Left colon (tissue), 2 donors: ENCODE measurements around the gene DYNLL2. TPM values are rescaled to one million over a fixed set of nuclear protein-coding genes. Genes with fewer than 3 reads are reported as not detected.
A peak's percentile ranks its signal among the peaks of the same experiment; 100 is the strongest.
"Not testable (repeated sequence)": the region's sequence is repeated elsewhere in the genome, so short reads cannot be mapped to it uniquely, and the experiment has no call there.

Experiments
- ATAC-seq: fragments of 200-7000 bp; cut with Tn5 transposase; one replicate; pipeline ENCODE4 v1.9.1; 2020; ENCODE audit warnings: mild to moderate bottlenecking, moderate library complexity
- DNase-seq, 2 donors: peaks; one replicate each; pipeline ENCODE4 v3.0.0-alpha.2; 2020
- intact Hi-C, 2 donors: fragments of 100-400 bp; cut with DNase I in 1 of 2; cut with micrococcal nuclease in 1 of 2; formaldehyde crosslinking; loops; one replicate each; pipeline versions ENCODE4 v1.11.2 to v1.14.0; 2022; cut with DNase I, micrococcal nuclease
- long read RNA-seq: library from polyadenylated mRNA; unstranded; transcript quantifications from one replicate; pipeline ENCODE4 v2.0.0, GENCODE V29; 2021
- total RNA-seq, 2 donors: library from RNA; stranded (reverse); fragmentation: NEBNext Ultra II Directional; extraction: Animal tissue kit (Norgen Biotek cat#: 25700); gene quantifications; one replicate each; pipeline ENCODE4 v1.2.1, GENCODE V29; 2021
- donor health status: DM: no; HTN: no; CAD: no.
- donor health status: DM: yes; HTN: yes; CAD: no.

DYNLL2 gene
- 10 to 100 TPM; 35.0 to 35.9 TPM for total RNA-seq
- long read RNA-seq, full-length matches to known transcripts = 3 of 7 reads
- long read RNA-seq, partial matches to known transcripts = 0 of 7 reads
- long read RNA-seq, other reads (novel, unspliced or antisense) = 4 of 7 reads

DNA sequence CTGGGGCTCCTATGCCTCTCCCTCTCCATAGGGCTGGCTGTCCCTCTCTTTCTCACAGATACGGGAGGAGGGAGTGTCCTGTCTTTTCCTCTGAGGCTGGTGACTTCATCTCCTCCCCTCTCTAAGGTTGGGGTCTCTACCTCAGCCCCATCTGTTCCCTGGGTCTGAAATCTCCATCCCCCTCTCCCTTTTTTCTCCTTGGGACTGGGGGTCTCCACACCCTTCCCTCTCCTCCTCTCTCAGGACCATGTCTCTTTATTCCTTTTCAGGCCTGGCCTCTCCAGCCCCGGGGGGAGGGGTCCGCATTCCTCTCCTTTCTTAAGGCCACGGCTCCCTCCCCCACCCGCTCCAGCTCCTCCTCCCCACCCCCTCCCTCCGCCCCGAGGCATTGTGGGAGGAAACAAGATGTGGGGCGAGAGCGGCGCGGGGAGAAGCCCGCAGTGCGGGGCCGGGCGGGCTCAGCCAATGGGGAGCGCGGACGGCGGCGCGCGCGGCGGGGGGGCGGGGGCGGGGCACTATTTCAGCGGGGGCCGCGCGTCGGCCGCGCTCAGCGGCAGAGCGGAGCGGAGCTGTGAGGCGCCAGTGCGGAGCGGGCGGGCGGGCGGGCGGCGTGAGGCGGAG, at the start of gene DYNLL2:
DYNLL2 (plus strand) TSS at position 550 of the 621 bp plus-strand sequence. CDS start 3,672 bp downstream, outside the sequence.
- DNase-seq (peak; percentile 94), ATAC-seq (peak; percentile 83)
- intact Hi-C loops = no loop called here

DNA sequence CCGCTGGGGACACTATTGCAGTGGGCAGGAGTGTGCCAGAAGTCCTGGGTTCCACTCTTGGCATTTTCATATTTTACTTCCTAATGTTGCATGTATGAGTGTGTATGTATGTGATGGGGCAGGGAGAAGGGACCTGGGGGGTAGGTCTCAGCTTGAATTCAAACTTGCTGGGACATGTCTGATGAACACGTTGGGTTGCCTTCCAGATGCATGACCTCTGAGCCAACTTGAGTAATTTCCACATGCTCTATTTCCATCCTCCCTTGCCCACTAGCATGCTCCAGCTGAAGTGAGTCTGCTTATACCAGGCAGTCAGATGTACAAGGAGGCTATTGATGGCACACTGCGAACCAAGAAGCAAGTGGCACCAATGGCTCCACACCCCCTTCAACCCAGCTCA, 43.2 kb upstream of the DYNLL2 start:
- no peak for ATAC-seq
- intact Hi-C loops = no loop called here
- no peak for DNase-seq

DNA sequence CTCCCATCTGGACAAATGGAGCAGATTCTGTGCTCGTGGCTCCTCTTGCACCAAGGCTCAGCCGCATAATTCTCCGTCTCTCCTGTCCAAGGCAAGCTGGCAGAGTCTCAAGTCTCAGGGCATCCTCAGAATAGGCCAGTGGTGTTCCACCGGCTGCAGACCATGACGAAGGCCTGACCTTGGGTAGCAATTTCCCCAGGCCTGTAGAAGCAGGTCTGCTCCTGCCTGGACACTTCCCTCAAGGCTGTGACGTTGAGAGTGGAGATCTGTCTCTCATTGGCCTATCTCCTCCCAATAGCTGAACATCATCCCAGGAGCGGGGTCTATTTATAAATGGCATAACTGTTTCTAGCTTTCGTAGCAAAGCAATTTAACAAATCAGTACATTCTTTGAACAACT, 42.8 kb upstream of the DYNLL2 start:
- intact Hi-C loops = no loop called here
- ATAC-seq (no peak), DNase-seq (no peak)

DNA sequence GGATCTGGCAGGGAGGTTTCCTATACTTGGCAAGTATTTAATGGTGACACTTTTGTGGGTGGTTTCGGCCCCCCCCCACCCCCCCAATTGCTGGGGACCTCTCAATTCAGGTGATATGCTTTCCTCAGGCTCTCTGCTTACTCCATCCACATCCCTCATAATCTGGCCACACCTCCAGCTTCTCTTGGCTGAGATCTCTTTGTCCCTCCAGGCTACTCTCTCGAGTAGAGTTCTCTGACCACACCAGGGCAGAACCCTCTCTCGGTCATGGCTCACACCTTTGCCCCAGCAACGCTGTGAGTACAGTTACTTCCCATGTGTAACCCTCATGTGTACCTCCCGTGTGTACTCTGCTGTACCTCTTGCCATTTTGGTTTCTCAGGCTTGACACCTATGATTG, 42.1 kb upstream of the DYNLL2 start:
- no peak for DNase-seq
- ATAC-seq = no peak
- intact Hi-C loops = no loop called here

DNA sequence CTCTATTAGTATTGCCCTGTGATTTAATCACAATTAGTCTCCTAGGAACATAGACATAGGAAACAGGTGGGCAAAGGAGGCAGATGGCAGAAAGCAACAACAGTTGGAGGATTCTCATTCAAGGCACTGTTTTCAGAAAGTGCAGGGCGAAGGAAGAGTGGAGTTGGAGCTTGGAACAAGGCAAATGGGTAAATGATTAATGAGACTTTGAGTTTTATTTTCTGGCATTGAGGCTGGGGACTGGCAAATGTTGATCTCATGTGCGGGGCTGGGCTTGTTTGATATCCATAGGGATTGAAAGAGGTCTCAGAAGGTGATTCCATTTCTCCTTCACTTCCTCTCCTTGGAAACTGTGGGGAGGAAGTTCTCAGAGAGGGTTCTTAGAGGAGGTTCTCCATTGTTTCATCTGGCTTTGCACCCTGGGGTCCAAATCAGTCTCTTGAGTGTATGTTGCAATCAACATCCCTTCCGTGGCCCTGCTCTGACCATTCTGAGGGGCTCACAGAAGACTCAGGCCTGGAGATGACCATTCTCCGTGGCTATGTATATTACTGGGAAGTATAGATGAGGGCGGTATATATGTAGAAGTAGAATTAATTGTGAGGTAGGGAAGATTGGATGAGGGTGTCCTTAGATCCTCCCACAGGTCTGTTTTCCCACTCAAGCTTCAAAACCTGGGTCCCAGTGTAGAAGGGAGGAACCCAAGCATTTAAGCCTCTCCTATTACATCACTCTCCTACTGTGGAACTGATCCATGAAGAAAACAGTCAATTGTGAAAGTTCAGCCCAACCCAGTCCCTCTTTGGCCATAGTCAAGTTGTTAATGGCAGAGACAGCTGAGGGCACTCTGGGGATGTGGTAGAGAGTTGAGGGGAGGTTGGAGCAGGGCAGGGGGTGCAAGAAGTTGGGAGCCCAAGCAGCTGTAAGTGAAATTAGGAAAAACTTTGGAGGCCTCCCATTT, 39.7 kb upstream of the DYNLL2 start:
- intact Hi-C loops = no loop called here
- DNase-seq = no peak
- no peak for ATAC-seq

DNA sequence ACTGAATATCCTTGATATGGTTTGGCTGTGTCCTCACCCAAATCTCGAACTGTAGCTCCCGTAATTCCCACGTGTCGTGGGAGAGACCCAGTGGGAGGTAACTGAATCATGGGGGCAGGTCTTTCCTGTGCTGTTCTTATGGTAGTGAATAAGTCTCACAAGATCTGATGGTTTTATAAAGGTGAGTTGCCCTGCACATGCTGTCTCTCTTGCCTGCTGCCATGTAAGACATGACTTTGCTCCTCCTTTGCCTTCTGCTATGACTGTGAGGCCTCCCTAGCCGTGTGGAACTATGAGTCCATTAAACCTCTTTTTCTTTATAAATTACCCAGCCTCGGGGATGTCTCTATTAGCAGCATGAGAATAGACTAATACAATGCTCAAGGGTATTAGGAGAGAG, 39.0 kb upstream of the DYNLL2 start:
- DNase-seq, ATAC-seq, intact Hi-C loops: not testable (repeated sequence)

DNA sequence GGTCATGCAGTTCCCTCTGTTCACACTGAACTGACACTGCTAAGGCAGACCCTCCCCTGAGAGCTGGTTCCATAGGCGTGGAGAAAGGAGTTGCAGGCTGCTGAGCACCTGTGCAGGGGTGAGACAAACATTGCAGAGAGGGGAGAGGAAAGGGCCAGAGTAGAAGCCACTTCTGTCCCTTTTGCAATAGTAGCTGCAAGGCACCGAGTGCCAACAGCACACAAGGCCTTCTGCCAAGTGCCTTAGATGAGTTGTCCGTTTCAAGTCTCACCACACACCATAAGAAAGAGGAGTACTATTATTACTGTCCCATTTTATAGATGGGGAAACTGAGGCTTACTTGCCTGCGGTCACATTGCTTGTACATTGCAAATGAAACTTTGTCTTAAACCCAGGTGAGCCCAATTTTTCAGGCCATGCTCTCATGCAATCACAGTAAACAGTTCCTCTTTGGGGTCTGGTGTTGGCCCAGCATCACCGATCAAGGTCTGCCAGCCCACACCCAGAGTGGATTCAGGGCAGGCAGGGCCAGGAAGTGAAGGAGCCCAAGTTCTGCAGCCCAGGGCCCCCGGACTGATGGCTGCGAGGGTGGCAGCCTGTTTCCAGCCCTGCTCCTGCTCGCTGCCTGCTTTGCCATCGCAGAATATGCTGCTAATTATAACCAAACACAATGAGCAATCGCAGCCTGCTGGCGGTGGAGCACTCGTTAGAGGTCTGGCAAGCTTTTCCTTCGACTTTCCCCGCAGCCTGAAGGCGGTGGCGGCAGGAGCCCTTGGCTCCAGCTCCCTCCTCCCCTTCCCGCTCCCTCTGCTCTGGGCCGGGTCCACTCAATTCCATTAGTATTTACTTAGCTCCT, 36.8 kb upstream of the DYNLL2 start:
- ATAC-seq (no peak), DNase-seq (no peak)
- intact Hi-C loops = no loop called here

DNA sequence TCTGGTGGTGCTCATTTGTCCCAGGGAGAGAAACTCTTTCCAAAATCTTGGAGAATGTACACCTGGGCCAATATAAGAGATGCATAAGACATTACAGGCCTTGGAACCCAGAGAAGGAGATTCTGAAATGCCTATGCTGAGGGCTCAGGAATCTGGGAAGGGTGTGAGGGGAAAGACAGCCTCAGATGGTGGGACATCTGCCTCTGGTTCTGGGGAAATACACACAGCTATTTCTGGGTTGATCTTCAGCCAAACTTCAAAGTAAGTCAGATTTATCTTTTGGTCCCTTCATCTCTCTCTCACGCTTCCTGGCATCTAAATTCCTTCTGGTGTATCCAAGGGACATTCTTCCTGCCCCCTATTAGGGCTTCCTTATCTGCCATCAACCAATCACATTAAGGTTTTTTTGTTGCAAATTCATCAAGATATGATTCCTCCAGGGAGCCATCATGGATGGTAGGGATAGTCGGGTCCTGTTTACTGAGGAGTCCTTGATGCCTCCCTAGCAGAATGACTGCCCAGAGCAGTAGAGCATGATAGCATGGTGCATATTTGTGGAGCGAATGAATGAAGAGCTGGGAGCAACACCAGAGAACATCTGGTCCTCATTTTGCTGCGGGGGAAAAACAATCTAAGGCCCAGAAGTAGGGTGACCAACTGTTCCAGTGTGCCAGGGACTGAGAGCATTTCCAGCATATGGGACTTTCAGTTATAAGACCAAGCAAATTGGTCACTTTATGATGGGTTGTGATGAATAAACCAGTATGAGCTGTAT, 35.7 kb upstream of the DYNLL2 start:
- intact Hi-C loops = no loop called here

DNA sequence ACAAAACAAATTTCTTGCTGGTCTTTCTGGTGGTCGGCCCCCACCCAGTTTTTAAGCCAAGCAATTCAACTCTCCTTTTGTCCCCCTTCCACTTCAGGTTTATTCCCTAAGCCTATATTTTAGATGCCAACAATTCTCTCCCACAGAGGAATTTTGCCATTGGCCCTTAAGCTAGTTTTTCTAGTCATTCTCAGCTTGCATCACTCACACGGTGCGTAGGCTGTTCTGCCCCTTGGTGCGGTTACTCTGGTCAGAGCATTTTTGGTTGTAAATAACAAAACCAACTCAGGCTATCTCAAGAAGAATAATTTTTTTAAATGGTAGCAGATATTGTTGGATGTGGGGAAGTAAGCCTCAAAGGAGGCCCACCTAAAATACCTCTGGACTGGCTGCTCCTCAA, 33.7 kb upstream of the DYNLL2 start:
- no peak for ATAC-seq
- intact Hi-C loops = no loop called here
- no peak for DNase-seq

More for the DNA sequence above, 35.7 kb upstream of the DYNLL2 start:
- DNase-seq = no peak
- ATAC-seq = no peak

DNA sequence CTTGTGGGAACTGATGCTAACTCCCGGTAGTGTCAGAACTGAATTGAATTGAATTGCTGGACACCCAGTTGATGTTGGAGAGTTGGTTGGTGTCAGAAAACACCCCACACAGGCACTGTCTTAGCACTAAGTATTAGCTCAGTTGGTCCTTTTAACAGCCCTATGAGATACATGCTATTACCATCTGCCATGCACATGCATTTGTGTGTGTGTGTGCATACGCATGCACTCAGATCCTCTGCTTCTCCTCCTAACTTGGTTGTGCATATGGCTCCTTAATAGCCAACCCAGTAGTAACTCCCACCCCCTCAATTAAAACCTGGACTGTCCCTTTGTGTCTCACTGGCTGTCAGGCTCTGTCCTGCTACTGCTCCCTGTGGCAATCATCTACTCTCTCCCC, 32.3 kb upstream of the DYNLL2 start:
- intact Hi-C loops = no loop called here
- ATAC-seq = no peak
- DNase-seq = no peak

DNA sequence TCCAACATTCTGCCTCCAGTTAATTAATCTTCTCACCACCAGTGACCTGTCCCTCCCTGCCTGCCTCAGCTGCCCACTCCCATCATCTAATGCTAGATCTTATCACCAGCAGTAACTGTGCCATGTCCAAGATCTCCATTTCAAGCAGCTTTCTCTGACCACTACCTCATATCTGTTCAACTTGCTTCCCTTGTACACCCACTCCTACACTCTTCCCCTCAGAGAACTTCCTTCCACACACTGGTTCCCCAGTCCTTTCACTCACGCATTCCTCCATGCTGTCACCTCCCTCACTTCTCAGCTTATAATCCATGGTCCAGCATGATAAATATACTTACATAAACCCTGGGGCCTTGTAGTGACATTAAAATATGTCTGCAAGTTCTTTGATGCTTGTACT, 31.8 kb upstream of the DYNLL2 start:
- intact Hi-C loops = no loop called here
- ATAC-seq = no peak
- no peak for DNase-seq

DNA sequence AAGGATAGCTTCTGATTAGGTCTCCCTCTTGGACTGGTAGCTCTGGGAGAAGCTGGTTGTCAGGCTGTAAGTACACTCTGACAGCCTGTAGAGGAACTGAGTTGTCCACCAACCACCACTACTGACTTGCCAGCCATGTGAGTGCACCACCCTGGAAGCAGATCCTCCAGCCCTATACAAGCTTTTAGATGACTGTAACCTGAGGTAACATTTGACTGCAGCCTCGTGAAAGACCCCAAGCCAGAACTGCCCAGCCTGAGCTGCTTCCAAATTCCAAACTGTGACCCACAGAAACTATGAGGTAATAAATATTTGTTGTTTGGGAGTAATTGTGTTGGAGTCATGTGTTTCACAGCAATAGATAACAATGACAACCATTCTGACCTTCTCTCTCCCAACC, 30.8 kb upstream of the DYNLL2 start:
- no peak for DNase-seq
- no peak for ATAC-seq
- intact Hi-C loops = no loop called here

DNA sequence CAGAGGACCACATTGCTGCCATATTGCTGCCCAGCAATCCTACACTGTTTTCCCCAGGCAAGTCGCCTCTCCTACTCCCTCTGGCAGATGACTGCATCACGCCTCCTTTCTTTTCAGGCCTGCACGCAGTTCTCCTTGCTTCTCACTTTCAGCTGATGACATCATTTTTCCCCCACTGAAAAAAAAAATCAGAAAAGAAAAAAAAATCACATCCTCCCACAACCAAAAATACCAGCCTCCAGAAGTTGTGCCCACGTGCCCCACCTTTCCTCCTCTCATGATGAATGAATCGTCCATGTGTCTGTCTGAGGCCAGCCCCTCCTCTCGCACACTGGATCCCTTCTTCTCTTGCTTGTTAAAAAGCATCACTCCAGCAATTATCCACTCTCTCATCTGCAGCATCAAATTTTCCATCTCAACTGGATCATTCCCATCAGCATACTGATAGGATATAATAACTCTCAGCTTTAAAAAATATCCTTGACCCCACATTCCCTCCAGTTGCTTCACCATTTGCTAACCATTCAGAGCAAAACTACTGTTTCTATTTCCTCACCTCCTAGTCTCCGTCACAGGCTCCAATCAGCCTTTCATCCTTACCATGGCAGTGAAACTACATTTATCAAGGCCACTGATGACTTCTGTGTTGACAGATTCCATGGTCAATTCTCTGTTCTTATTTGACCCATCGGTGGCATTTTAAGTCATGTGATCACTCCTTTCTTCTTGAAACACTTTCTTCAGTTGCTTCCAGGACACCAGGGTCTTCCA, 30.1 kb upstream of the DYNLL2 start:
- ATAC-seq (no peak), DNase-seq (no peak)
- intact Hi-C loops = no loop called here

DNA sequence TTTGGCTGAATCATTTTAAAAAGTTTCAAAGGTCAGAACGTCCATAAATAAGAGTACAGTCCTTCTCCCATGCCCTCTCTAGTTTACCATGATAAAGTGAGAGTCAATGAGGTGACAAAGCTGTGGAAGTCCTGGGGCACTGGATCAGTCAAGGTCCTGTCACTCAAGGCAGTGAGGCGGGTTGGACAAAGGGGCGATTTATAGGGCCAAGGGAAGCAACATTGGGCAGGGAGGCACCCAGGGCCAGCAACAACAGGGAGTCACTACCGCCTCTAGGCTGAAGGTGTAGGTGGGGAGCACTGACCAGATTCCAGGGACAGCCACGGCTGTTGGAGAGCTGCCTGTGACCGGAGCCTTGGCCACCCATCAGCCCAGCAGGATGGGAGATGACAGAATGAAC, 28.6 kb upstream of the DYNLL2 start:
- DNase-seq = no peak
- intact Hi-C loops = no loop called here
- no peak for ATAC-seq

DNA sequence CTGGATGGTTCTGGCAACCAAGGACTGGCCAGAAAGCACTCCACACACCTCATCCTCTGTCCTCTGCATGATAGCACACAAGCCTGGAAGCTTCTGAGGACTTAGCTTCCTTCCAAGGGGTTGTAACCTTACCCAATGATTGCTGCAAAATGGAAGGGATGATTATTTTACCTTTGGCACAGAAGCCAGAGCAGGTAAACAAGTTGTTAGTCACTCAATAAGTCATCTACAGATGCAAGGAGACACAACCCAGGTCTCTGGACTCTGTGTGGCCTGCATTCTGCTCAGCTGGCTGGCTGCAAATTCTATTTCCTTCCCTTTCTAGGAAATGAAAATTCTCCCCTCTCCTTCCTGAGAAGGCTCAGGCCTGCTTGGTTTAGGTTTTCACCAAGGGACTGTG, 26.7 kb upstream of the DYNLL2 start:
- no peak for ATAC-seq
- no peak for DNase-seq
- intact Hi-C loops = no loop called here

DNA sequence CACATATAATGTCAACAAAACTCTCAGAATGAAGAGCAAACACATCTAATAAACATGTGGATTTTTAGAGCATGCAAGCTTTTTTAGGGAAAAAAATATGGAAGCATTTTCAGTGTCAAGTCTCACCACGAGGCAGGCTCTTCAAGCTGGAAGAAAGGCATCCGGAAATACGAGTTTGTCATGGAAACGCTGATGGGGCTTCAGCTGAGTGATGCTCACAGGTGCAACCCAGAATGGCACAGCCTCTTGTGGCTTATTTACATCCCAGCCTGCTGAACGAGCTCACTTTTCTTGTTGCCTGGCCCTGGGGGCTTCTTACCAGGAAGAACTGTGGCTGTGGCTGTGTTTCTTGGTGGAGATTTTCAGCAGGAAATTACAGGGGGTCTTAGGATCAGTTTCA, 24.1 kb upstream of the DYNLL2 start:
- intact Hi-C loops = no loop called here
- ATAC-seq (no peak), DNase-seq (no peak)

DNA sequence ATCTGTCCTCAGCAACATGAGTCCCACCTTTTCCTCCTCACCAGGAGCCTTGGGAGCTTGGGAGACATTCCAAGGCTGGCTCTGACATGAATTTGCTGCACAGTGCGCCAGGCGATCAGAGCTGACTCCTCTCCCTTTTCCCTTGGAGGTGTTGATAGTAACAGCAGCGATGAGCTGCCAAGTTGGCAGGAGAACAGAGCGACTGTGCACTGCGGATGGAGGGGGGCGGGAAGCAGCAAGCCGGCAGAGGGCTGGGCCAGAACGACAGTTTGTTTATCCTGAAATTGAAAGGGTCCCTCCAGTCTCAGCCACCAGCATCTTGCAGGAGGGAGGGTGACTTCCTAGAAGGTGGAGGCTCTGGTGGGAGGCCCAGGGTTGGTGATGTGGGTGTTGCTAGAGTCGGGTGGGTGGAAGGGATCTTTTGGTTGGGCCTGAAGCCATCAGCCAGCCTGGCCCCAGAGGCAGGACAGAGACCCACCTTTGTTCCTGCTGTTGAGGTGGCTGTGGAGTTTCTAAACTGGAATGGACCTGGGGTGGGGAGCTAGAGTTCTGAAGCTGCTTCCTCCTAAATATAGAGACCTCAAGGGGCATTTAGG, 22.5 kb upstream of the DYNLL2 start:
- ATAC-seq (no peak), DNase-seq (peak; percentile 33 to 54)
- intact Hi-C loops = no loop called here
